K562 (cell line): ENCODE results near the gene DYRK1A.

ENCODE experiments used
- CHD7 ChIP-seq: fragments of 200-600 bp; sonication (generic); IDR thresholded peaks from one replicate; pipeline ENCODE4 v1.6.1; 2012; ENCODE audit warnings: mild to moderate bottlenecking, low read depth, low read length, inconsistent platforms
- CTCF ChIP-seq, 3 experiments: IDR thresholded peaks in 2 of 3; conservative IDR thresholded peaks in 1 of 3; 2 replicates each; pipeline ENCODE4 v1.5.1; 2011 to 2012; ENCODE audit warnings: low read length in 3 of 3, mild to moderate bottlenecking in 3 of 3, control low read depth in 2 of 3, improper control_type of control experiment in 1 of 3, inconsistent platforms in 1 of 3, low read depth in 1 of 3, mixed read lengths in 1 of 3, moderate library complexity in 1 of 3; ENCODE audit not compliant: insufficient read depth in 2 of 3
- ERF ChIP-seq: fragments of 450-650 bp; formaldehyde crosslinking; IDR thresholded peaks from 2 replicates; pipeline ENCODE4 v1.4.0; 2020; ENCODE audit warnings: mild to moderate bottlenecking, mixed read lengths
- GABPA ChIP-seq: fragments of 200-800 bp; sonication (Bioruptor generic); conservative IDR thresholded peaks from 2 replicates; pipeline ENCODE4 v1.6.1; 2016; ENCODE audit warnings: low read depth, missing genetic modification characterization, missing compliant biosample characterization
- NR3C1 ChIP-seq: sonication (generic); formaldehyde crosslinking; IDR thresholded peaks from 2 replicates; pipeline ENCODE4 v1.8.1; 2022; ENCODE audit warnings: missing genetic modification reagents
- PHB ChIP-seq: fragments of 250-450 bp; sonication (Bioruptor Pico); IDR thresholded peaks from 2 replicates; pipeline ENCODE4 v1.5.0; 2021
- SUPT5H ChIP-seq: fragments of 450-650 bp; IDR thresholded peaks from 2 replicates; pipeline ENCODE4 v1.6.1; 2016
- TCF7 ChIP-seq: sonication (generic); IDR thresholded peaks from 2 replicates; pipeline ENCODE4 v1.6.1; 2016; ENCODE audit warnings: antibody characterized with exemption, borderline replicate concordance
- ZNF75A ChIP-seq: fragments of 450-650 bp; formaldehyde crosslinking; IDR thresholded peaks from 2 replicates; pipeline ENCODE4 v1.4.0; 2020; ENCODE audit warnings: mild to moderate bottlenecking
- TF ChIP-seq, protein P1 (sequence below): fragments of 200-800 bp; sonication (Bioruptor generic); IDR thresholded peaks from 2 replicates; pipeline ENCODE4 v1.6.1; 2017; ENCODE audit warnings: missing genetic modification characterization, missing compliant biosample characterization

DNA sequence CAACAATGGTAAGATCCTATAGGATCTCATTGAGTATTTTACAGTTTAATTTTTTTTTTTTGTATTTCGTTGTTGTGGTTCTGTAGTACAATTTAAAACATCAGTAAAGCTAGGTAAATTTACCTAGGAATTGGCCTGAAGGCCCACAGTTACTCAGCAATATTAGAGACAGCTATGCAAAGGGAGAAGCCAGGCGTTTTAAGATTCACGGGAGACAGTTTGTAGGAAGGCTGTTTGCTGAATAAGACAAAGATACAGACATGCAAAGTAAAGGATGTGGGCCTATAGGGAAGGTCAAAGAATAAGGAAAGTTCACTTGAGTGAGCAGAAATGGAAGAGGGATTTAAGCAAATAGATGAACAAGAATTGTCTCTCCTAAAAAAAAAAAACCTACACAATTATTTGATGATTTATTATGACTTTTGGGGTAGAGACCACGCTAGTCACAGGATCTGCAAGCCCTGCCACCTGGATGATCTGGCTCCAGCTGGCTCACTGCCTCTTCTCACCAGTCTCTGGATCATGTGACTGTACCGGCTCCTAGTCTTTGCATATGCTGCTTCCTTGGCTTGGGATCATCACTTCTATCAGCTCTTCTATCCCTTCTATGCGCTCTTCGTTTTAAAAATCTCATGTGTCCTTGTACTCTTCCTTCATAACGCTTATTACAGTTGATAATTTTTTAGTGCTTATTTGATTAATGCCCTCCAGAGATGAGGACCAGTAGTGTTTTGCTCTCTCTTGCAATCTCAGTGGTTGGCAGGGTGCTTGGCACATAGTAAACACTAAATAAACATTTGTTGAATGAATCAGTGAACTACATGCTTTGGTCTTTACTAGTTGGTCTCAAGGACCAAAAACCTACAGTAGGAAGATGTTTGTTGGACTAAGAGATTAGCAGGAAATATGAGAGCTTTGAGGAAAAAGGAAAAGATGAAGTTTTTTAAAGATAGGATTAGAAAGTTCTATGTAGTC is 14.1 kb downstream of the DYRK1A start:
- TF ChIP-seq PHB (no peak), CTCF (IDR thresholded peaks at IDR 0.05 in 2 of 3, conservative IDR thresholded peaks at IDR 0.05 in 1 of 3; ENCODE audit: insufficient read depth in 2 of 3, low read depth in 1 of 3, low read length in 3 of 3) (no peak), ZNF75A (CRISPR knock-in tag) (no peak), CHD7 (no peak), NR3C1 (CRISPR knock-in tag) (no peak), SUPT5H (no peak), TCF7 (no peak), ERF (CRISPR knock-in tag) (no peak), GABPA (no peak)
- TF ChIP-seq, protein P1, sequence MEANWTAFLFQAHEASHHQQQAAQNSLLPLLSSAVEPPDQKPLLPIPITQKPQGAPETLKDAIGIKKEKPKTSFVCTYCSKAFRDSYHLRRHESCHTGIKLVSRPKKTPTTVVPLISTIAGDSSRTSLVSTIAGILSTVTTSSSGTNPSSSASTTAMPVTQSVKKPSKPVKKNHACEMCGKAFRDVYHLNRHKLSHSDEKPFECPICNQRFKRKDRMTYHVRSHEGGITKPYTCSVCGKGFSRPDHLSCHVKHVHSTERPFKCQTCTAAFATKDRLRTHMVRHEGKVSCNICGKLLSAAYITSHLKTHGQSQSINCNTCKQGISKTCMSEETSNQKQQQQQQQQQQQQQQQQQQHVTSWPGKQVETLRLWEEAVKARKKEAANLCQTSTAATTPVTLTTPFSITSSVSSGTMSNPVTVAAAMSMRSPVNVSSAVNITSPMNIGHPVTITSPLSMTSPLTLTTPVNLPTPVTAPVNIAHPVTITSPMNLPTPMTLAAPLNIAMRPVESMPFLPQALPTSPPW (CRISPR knock-in tag), result no peak
